A549 (cell line): Measurements from ENCODE around the gene LDLRAD4.

Experiments
- RAD21 ChIP-seq, 2 experiments: fragments of >200 bp in 1 of 2; sonication (Bioruptor Twin) in 1 of 2; formaldehyde crosslinking in 1 of 2; IDR thresholded peaks in 1 of 2; conservative IDR thresholded peaks in 1 of 2; 2 replicates in 1 of 2; 3 replicates in 1 of 2; pipeline ENCODE4 v1.6.1; 2012 to 2018; ENCODE audit warnings: inconsistent platforms in 1 of 2
- TF ChIP-seq, protein P1 (sequence below): fragments of 450-650 bp; IDR thresholded peaks from 2 replicates; pipeline ENCODE4 v1.6.1; 2014; ENCODE audit warnings: antibody characterized with exemption

DNA sequence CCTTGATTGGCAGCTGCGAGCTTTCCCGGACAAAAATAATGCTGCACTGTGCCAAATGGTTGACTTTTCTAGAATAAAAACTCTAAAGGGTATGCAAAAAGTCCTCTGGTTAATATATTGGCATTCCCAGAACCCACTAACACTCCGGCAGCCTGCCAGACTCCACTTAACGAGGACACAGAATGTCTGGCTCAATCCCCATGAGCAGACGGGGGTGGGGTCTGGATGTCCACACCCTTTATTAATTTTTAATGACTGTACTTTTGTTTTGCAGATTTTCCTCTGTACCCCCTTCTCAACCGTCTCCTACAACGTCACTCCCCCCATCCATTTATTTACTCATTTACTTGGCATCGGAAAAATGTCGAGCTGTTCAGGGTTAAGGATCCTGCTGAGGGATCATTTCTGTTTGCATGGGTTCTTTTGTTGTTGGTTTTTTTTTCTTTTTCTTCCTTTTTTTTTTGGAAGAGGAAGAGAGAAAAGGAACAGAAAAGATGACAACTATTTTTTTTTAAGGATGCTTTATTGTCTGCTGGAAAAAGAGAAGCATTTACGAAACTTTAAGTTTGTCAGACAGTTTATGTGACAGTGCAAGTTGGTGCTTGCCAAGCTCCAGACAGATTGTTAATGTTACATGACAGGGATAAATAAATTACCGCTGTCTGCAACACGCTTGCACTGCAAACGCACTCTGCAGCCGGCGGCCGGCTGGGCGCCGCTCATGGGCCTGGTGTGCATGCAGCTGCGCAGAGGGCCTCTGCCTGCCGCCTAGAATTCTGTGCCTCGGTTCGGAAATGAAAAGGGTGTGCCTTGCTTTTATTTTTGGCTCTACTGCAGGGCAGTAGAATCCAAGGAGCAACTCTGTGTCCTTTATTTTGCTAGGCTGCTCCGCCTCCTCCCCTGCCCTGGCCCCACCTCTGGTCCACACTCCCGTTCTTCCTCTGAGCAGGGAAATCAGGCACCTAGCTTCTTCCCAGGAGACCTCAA is 3.6 kb downstream of the LDLRAD4 start:
- no peak for TF ChIP-seq RAD21 (conservative IDR thresholded peaks at IDR 0.05 in 1 of 2, IDR thresholded peaks at IDR 0.05 in 1 of 2)
- TF ChIP-seq, protein P1, sequence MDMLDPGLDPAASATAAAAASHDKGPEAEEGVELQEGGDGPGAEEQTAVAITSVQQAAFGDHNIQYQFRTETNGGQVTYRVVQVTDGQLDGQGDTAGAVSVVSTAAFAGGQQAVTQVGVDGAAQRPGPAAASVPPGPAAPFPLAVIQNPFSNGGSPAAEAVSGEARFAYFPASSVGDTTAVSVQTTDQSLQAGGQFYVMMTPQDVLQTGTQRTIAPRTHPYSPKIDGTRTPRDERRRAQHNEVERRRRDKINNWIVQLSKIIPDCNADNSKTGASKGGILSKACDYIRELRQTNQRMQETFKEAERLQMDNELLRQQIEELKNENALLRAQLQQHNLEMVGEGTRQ, result no peak
